OCI-LY3 (cell line): ENCODE data around the gene GALR2.

ENCODE experiments used
- EZH2phosphoT487 ChIP-seq: fragments of 200-600 bp; shearing (Covaris generic); IDR thresholded peaks from 2 replicates; pipeline ENCODE4 v1.6.1; 2018; ENCODE audit warnings: antibody characterized with exemption, mixed run types, low read depth
- TF ChIP-seq, protein P1 (sequence below): fragments of 200-600, 300-600 bp; sonication (generic); IDR thresholded peaks from 2 replicates; pipeline ENCODE4 v1.5.1; 2014; ENCODE audit warnings: antibody characterized with exemption, low read length, low read depth

DNA sequence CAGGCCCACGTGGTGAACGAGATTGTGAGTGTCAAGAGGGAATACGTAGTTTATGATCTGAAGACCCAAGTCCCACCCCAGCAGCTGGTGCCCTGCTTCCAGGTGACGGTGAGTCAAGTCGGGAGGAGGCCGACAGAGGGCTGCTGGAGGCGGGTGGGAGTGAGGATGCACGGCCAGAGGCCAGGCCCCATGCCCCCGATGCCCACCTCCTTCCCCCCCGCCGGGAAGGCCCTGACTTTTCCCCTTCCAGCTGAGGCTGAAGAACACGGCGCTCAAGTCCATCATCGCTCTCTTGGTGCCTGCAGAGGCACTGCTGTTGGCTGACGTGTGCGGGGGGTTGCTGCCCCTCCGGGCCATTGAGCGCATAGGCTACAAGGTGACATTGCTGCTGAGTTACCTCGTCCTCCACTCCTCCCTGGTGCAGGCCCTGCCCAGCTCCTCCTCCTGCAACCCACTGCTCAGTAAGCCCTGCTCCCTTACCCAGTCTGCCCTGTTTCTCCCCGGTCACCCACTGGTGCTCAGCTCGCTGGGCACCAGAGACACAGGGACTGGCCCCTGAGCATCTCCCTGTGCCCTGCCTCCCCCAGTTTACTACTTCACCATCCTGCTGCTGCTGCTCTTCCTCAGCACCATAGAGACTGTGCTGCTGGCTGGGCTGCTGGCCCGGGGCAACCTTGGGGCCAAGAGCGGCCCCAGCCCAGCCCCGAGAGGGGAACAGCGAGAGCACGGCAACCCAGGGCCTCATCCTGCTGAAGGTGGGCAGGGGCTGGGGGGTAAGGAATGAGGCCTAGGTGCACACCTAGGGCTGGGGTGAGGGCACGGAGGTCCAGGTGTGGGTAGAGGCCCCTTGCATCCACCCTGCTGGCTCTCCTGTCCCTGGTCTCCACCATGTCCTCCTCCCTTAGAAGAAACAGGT is 7.0 kb downstream of the GALR2 start:
- TF ChIP-seq, protein P1, sequence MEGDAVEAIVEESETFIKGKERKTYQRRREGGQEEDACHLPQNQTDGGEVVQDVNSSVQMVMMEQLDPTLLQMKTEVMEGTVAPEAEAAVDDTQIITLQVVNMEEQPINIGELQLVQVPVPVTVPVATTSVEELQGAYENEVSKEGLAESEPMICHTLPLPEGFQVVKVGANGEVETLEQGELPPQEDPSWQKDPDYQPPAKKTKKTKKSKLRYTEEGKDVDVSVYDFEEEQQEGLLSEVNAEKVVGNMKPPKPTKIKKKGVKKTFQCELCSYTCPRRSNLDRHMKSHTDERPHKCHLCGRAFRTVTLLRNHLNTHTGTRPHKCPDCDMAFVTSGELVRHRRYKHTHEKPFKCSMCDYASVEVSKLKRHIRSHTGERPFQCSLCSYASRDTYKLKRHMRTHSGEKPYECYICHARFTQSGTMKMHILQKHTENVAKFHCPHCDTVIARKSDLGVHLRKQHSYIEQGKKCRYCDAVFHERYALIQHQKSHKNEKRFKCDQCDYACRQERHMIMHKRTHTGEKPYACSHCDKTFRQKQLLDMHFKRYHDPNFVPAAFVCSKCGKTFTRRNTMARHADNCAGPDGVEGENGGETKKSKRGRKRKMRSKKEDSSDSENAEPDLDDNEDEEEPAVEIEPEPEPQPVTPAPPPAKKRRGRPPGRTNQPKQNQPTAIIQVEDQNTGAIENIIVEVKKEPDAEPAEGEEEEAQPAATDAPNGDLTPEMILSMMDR, result no peak
- no peak for TF ChIP-seq EZH2phosphoT487
